GM12891 (cell line): ENCODE data around the gene ABCA8.

Source experiments
- DNase-seq: peaks from one replicate; pipeline ENCODE4 v3.0.0; 2011; ENCODE audit warnings: low spot score; ENCODE audit not compliant: insufficient read length
- FAIRE-seq: peaks from 2 replicates; lab custom pipeline; 2011; peaks lifted over from hg19 to GRCh38; lab: Jason Lieb, UNC
- PAX5 ChIP-seq: IDR thresholded peaks from 2 replicates; pipeline ENCODE4 v1.6.1; 2011; ENCODE audit warnings: low read length, moderate library complexity, mild to moderate bottlenecking; ENCODE audit not compliant: insufficient read depth, severe bottlenecking
- POLR2A ChIP-seq: IDR thresholded peaks from 2 replicates; pipeline ENCODE4 v1.6.1; 2011; ENCODE audit warnings: low read depth, low read length, control low read depth
- POLR2AphosphoS5 ChIP-seq: IDR thresholded peaks from 2 replicates; pipeline ENCODE4 v1.6.1; 2011; ENCODE audit warnings: low read depth, low read length, control low read depth
- POU2F2 ChIP-seq: IDR thresholded peaks from 2 replicates; pipeline ENCODE4 v1.6.1; 2011; ENCODE audit warnings: low read depth, mild to moderate bottlenecking, control low read depth, low read length, moderate library complexity
- SPI1 ChIP-seq: IDR thresholded peaks from 2 replicates; pipeline ENCODE4 v1.6.1; 2011; ENCODE audit warnings: low read depth, low read length, control low read depth
- TAF1 ChIP-seq: IDR thresholded peaks from 2 replicates; pipeline ENCODE4 v1.6.1; 2011; ENCODE audit warnings: low read depth, low read length, control low read depth

ABCA8 gene

GRCh38 chr17:68870161-68870826 lies 84.9 kb downstream of the ABCA8 start:
- no peak for FAIRE-seq
- DNase-seq: no peak
- TF ChIP-seq POLR2AphosphoS5 (no peak), PAX5 (no peak), POU2F2 (no peak), POLR2A (no peak), TAF1 (no peak), SPI1 (no peak)

GRCh38 chr17:68868708-68869107 lies 86.5 kb downstream of the ABCA8 start:
- no peak for TF ChIP-seq TAF1
- TF ChIP-seq POLR2A: no peak
- no peak for TF ChIP-seq POU2F2
- TF ChIP-seq SPI1: no peak
- no peak for TF ChIP-seq PAX5
- no peak for TF ChIP-seq POLR2AphosphoS5
- DNase-seq (no peak), FAIRE-seq (no peak)

GRCh38 chr17:68867759-68868516 lies 87.3 kb downstream of the ABCA8 start:
- DNase-seq: no peak

DNA sequence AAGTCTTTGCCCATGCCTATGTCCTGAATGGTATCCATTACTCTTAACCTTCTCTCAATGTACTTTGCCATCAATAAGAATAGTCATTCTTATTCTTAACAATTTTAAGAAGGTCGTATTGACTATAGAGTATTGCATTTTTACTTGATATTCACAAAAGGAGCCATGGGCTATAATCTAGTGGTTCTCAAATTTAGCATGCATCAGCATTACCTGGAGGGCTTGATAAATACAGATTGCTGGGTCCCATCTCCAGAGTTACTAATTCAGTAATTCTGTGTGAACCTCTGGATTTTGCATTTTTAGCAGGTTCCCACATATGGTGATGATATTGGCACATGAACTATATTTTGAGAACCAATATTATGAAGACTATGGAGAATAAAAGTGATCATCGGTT lies 89.6 kb downstream of the ABCA8 start:
- FAIRE-seq: no peak
- no peak for DNase-seq
- no peak for TF ChIP-seq PAX5
- no peak for TF ChIP-seq POLR2A
- no peak for TF ChIP-seq POLR2AphosphoS5
- TF ChIP-seq TAF1: no peak
- no peak for TF ChIP-seq POU2F2
- no peak for TF ChIP-seq SPI1

More at GRCh38 chr17:68867759-68868516, 87.3 kb downstream of the ABCA8 start:
- TF ChIP-seq POLR2A: no peak
- no peak for TF ChIP-seq TAF1
- TF ChIP-seq POLR2AphosphoS5: no peak
- no peak for TF ChIP-seq POU2F2
- no peak for TF ChIP-seq SPI1
- TF ChIP-seq PAX5: no peak
- no peak for FAIRE-seq

DNA sequence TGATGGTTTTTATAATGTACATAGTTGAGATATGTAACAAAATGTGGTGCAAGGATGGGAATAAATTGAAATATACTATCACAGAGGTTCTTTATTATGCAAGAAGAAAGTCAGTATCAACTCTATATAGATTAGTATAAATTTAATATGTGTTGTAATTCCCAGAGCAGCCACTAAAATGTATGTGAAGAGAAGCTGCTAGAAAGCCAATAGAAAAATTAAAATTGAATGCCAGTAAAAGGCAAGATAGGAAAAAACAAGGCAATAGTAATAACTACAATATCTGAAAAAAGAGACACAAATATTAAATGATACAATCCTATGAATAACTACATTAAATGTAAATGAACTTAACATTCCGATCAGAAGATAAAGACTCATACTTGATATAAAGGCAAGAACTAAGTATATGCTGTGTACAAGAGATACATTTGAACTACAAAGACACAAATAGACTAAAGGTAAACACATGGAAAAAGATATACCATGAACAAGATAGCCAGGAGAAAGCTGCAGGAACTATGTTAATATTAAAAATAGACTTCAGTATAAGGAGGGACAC lies 92.0 kb downstream of the ABCA8 start:
- DNase-seq (no peak), FAIRE-seq (no peak)
- no peak for TF ChIP-seq PAX5
- no peak for TF ChIP-seq POLR2AphosphoS5
- no peak for TF ChIP-seq TAF1
- no peak for TF ChIP-seq POU2F2
- no peak for TF ChIP-seq SPI1
- no peak for TF ChIP-seq POLR2A

DNA sequence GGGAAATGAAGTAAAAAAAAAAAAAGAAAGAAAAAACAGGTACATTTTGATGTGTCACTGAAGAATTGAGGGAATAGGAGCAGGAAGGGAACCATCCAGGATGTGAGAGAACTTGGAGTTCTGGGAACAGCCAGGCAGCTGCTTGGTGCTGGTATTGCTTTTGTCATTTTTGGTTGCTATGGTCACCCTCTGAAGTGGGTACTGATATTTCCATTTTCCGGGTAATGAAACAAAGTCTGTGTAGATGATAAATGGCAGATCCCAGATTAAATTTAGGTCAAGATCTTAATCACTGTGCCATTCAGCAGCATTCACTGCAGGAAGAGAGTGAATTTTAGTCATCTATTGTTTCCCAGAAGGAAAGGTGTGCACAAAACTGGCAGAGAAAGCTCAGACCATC lies 93.6 kb downstream of the ABCA8 start:
- TF ChIP-seq SPI1 (no peak), POLR2AphosphoS5 (no peak), POLR2A (no peak), TAF1 (no peak)
- DNase-seq (no peak), FAIRE-seq (no peak)

DNA sequence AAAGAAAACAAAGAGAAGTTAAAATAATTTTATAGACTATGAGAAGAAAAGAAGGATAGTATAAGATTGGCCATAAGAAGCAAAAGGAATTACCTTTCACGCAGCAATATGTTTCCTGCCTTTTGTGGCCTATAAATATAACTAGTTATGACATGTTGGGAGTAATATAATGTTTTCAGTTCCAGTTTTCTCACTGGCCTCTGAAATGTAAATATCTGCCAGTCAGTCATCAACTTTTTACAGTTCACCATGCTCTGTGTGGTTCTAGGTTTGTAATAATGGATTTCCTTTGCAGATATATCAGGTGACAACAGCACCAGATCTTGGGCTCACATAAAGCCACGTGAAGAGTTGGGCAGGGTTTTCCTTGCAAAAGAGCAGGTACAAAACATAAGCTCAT lies 94.3 kb downstream of the ABCA8 start:
- FAIRE-seq: no peak
- no peak for DNase-seq
- TF ChIP-seq POU2F2 (no peak), POLR2A (no peak)

DNA sequence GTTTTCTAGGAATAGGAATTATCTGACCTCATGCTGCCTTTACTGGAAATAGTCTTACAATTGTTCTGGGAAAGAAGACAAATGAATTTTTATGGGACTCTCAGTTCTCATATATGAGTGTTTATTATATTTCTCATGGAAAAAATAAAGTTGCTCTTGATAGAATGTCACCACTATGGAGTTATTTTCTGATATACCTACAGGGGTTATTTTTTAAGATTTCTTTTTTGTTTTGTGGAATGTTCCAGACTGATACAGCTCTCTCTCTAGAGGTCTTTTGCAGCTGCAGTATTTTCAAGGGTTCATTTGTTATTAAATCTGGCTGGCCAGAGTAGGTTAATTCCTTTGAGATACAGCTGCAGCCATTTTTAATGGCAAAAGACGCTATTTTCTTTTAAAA lies 100.7 kb downstream of the ABCA8 start:
- FAIRE-seq (no peak), DNase-seq (no peak)

GRCh38 chr17:68853439-68853838 lies 101.8 kb downstream of the ABCA8 start:
- DNase-seq: no peak
- no peak for TF ChIP-seq TAF1
- no peak for TF ChIP-seq POLR2A
- no peak for TF ChIP-seq POLR2AphosphoS5
- TF ChIP-seq PAX5: no peak
- no peak for TF ChIP-seq SPI1
- TF ChIP-seq POU2F2: no peak
- FAIRE-seq: no peak

More for the DNA sequence above, 100.7 kb downstream of the ABCA8 start:
- TF ChIP-seq POLR2A (no peak), POLR2AphosphoS5 (no peak), POU2F2 (no peak), PAX5 (no peak), SPI1 (no peak)
